ENCODE measurements around the gene PRUNE2.

DNA sequence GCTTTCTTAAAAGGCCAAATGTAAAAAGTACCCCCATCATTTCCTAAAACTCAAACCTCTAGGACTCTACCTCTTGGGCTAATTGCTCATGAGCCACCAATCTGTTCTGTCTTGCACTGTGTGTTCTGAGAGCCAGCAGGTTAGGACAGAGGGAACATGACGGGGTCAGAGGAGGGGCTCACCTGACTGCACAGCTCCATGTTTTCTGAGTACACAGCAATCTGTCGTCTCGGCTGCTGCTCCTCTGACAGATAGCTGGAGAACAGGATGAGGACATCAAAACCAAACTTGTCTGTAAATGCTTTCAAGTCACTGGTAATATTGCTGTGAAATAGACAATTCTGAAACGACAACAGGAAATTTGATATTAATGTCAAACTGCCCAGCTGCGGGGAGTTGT, 192.5 kb downstream of the PRUNE2 start:
- TF ChIP-seq CTCF (IDR thresholded peaks at IDR 0.05) (no peak), POLR2A (IDR thresholded peaks at IDR 0.05) (no peak)

All from adrenal gland (tissue), 5 donors.